ENCODE data around the gene SCAMP4. TPM values are rescaled to one million over a fixed set of nuclear protein-coding genes. Genes with fewer than 3 reads are reported as not detected.

The SCAMP4 gene
- polyA plus RNA-seq, 1 donor from 2014 or later: 12.7 TPM

- no peaks in the 10 kb centered on the region for H4K20me1 ChIP-seq (ENCODE audit: insufficient read depth)
- H3F3A ChIP-seq (ENCODE audit: insufficient read depth, low read length, poor library complexity, severe bottlenecking): no peaks in the 10 kb centered on the region
- no peak for TF ChIP-seq EZH2 (IDR thresholded peaks at IDR 0.05; ENCODE audit: borderline replicate concordance, insufficient read depth, low read length, poor library complexity, severe bottlenecking)
- no peak for TF ChIP-seq POLR2AphosphoS5 (IDR thresholded peaks at IDR 0.05)
- TF ChIP-seq EP300 (conservative IDR thresholded peaks at IDR 0.05; ENCODE audit: poor library complexity, severe bottlenecking): no peak
- TF ChIP-seq MXI1 (conservative IDR thresholded peaks at IDR 0.05; ENCODE audit: poor library complexity, severe bottlenecking): no peak
- TF ChIP-seq RAD21 (conservative IDR thresholded peaks at IDR 0.05): no peak
- TF ChIP-seq SMC3 (conservative IDR thresholded peaks at IDR 0.05; ENCODE audit: poor library complexity): no peak
- TF ChIP-seq REST (IDR thresholded peaks at IDR 0.05; ENCODE audit: borderline replicate concordance): no peak
- no peak for TF ChIP-seq TAF1 (IDR thresholded peaks at IDR 0.05; ENCODE audit: low read depth)
- no peak for TF ChIP-seq CTCF (IDR thresholded peaks at IDR 0.05; ENCODE audit: poor library complexity, severe bottlenecking)
- H3K36me3 ChIP-seq (ENCODE audit: insufficient read depth, low read length): no peaks in the 10 kb centered on the region
- no peaks in the 10 kb centered on the region for H3K9me3 ChIP-seq (ENCODE audit: low read length)
- no peak overlapping the region for H3K4me2 ChIP-seq (ENCODE audit: low read length)
- H3K27ac ChIP-seq (ENCODE audit: low read length): no peak overlapping the region
- peaks cover under 1% of the 10 kb centered on the region for H3K79me2 ChIP-seq (replicated peaks; ENCODE audit: insufficient read depth, low read length)
- H3K9me2 ChIP-seq (ENCODE audit: insufficient read depth, low read length): no peaks in the 10 kb centered on the region
- H2AFZ ChIP-seq (ENCODE audit: low read depth, low read length): no peak overlapping the region
- no peak overlapping the region for H3K4me3 ChIP-seq (ENCODE audit: low read length)
- no peaks in the 10 kb centered on the region for H3K27me3 ChIP-seq (ENCODE audit: insufficient read depth, low read depth, low read length)
- no peak overlapping the region for H3K9ac ChIP-seq (ENCODE audit: low read length)
These were observed 15.3 kb upstream of the SCAMP4 start for GRCh38 chr19:1889907-1890306.

GRCh38 chr19:1893791-1894190 is 11.4 kb upstream of the SCAMP4 start:
- Histone ChIP-seq H3K79me2 (replicated peaks; ENCODE audit: insufficient read depth, low read length) (no peaks in the 10 kb centered on the region), H2AFZ (ENCODE audit: low read depth, low read length) (no peak overlapping the region), H3K36me3 (ENCODE audit: insufficient read depth, low read length) (no peaks in the 10 kb centered on the region), H3K27ac (ENCODE audit: low read length) (no peak overlapping the region), H3K9me2 (ENCODE audit: insufficient read depth, low read length) (no peaks in the 10 kb centered on the region), H3K4me3 (ENCODE audit: low read length) (no peak overlapping the region), H3K4me2 (ENCODE audit: low read length) (no peak overlapping the region), H3K27me3 (ENCODE audit: insufficient read depth, low read depth, low read length) (no peaks in the 10 kb centered on the region), H3F3A (ENCODE audit: insufficient read depth, low read length, poor library complexity, severe bottlenecking) (no peaks in the 10 kb centered on the region), H3K9ac (ENCODE audit: low read length) (no peak overlapping the region), H3K9me3 (ENCODE audit: low read length) (no peaks in the 10 kb centered on the region), H4K20me1 (ENCODE audit: insufficient read depth) (no peaks in the 10 kb centered on the region)
- TF ChIP-seq MXI1 (conservative IDR thresholded peaks at IDR 0.05; ENCODE audit: poor library complexity, severe bottlenecking) (no peak), POLR2AphosphoS5 (IDR thresholded peaks at IDR 0.05) (no peak), RAD21 (conservative IDR thresholded peaks at IDR 0.05) (no peak), CTCF (IDR thresholded peaks at IDR 0.05; ENCODE audit: poor library complexity, severe bottlenecking) (no peak), REST (IDR thresholded peaks at IDR 0.05; ENCODE audit: borderline replicate concordance) (no peak)
